Fibroblast of lung (primary cell): ENCODE results near the gene ABCC8.

ENCODE experiments used
- EZH2 ChIP-seq: IDR thresholded peaks from 2 replicates; pipeline ENCODE4 v1.5.1; 2012; ENCODE audit warnings: low read length, control low read depth, mild to moderate bottlenecking; ENCODE audit errors: missing control alignments
- TF ChIP-seq, protein P1 (sequence below), 2 donors: IDR thresholded peaks in 1 of 2; conservative IDR thresholded peaks in 1 of 2; 1 replicate in 1 of 2; 2 replicates in 1 of 2; pipeline ENCODE4 v1.5.1; 2011 to 2012; ENCODE audit warnings: low read length in 2 of 2, control low read depth in 1 of 2, inconsistent platforms in 1 of 2, low read depth in 1 of 2, mild to moderate bottlenecking in 1 of 2

DNA sequence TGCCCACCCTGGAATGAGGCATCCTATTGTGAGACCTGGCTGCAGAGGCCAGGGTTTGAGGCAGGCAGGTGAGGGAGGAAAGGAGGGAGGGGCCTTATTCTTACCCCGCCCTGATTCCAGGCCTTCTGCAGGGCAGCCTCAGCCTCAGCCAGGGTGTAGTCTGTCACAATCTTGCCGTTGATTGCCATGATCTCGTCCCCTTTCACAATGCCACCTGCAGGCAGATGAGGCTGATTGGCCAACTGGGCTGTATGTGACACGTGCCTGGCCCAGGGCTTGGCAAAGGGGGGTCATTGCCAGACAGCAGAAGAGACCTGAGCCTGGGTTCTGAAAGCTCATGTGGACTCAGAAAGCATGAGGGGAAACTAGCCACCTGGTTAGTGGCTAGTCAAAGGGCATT, 21.4 kb upstream of the ABCC8 start:
- TF ChIP-seq, protein P1, sequence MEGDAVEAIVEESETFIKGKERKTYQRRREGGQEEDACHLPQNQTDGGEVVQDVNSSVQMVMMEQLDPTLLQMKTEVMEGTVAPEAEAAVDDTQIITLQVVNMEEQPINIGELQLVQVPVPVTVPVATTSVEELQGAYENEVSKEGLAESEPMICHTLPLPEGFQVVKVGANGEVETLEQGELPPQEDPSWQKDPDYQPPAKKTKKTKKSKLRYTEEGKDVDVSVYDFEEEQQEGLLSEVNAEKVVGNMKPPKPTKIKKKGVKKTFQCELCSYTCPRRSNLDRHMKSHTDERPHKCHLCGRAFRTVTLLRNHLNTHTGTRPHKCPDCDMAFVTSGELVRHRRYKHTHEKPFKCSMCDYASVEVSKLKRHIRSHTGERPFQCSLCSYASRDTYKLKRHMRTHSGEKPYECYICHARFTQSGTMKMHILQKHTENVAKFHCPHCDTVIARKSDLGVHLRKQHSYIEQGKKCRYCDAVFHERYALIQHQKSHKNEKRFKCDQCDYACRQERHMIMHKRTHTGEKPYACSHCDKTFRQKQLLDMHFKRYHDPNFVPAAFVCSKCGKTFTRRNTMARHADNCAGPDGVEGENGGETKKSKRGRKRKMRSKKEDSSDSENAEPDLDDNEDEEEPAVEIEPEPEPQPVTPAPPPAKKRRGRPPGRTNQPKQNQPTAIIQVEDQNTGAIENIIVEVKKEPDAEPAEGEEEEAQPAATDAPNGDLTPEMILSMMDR (conservative IDR thresholded peaks at IDR 0.05 in 1 of 2, IDR thresholded peaks at IDR 0.05 in 1 of 2; ENCODE audit: low read depth in 1 of 2, low read length in 2 of 2) = no peak
- no peak for TF ChIP-seq EZH2
